Astrocyte (in vitro differentiated cells and primary cell): ENCODE data around the gene LSP1. TPM values are rescaled to one million over a fixed set of nuclear protein-coding genes. Genes with fewer than 3 reads are reported as not detected.

ENCODE experiments used
- DNase-seq: peaks from one replicate; pipeline ENCODE4 v3.0.0-alpha.2; 2010; ENCODE audit warnings: low read depth
- FAIRE-seq: peaks from 2 replicates; lab custom pipeline; 2011; peaks lifted over from hg19 to GRCh38; lab: Jason Lieb, UNC
- H2AFZ ChIP-seq: 2 replicates; pipeline ENCODE4 v1.6.0; 2012; ENCODE audit warnings: low read depth, low read length, inconsistent platforms
- H3K27ac ChIP-seq: 2 replicates; pipeline ENCODE4 v1.5.1; 2011; ENCODE audit warnings: low read depth, low read length, inconsistent platforms
- H3K27me3 ChIP-seq: 2 replicates; pipeline ENCODE4 v1.6.0; 2011; ENCODE audit warnings: low read length, inconsistent platforms; ENCODE audit not compliant: insufficient read depth
- H3K36me3 ChIP-seq: 2 replicates; pipeline ENCODE4 v1.5.1; 2011; ENCODE audit warnings: low read length, inconsistent platforms; ENCODE audit not compliant: insufficient read depth
- H3K4me1 ChIP-seq: 2 replicates; pipeline ENCODE4 v1.5.1; 2011; ENCODE audit warnings: low read length, inconsistent platforms; ENCODE audit not compliant: insufficient read depth
- H3K4me2 ChIP-seq: 2 replicates; pipeline ENCODE4 v1.6.0; 2012; ENCODE audit warnings: low read length, inconsistent platforms
- H3K4me3 ChIP-seq: 2 replicates; pipeline ENCODE4 v1.5.1; 2011; ENCODE audit warnings: low read depth, mild to moderate bottlenecking, low read length, inconsistent platforms; ENCODE audit not compliant: insufficient read depth
- H3K79me2 ChIP-seq: 2 replicates; pipeline ENCODE4 v1.6.0; 2012; ENCODE audit warnings: mild to moderate bottlenecking, low read length, inconsistent platforms; ENCODE audit not compliant: insufficient read depth
- H3K9ac ChIP-seq: 2 replicates; pipeline ENCODE4 v1.6.0; 2012; ENCODE audit warnings: mild to moderate bottlenecking, low read length, inconsistent platforms
- H3K9me3 ChIP-seq: 2 replicates; pipeline ENCODE4 v1.5.1; 2012; ENCODE audit warnings: low read depth, mild to moderate bottlenecking, low read length, inconsistent platforms; ENCODE audit not compliant: insufficient read depth
- H4K20me1 ChIP-seq: 2 replicates; pipeline ENCODE4 v1.6.0; 2012; ENCODE audit warnings: low read length, inconsistent platforms; ENCODE audit not compliant: insufficient read depth
- H3K27ac Mint-ChIP-seq: one replicate; pipeline ENCODE4 v1.8.0; 2021; ENCODE audit warnings: mild to moderate bottlenecking, mixed read lengths; ENCODE audit not compliant: unreplicated experiment
- H3K27me3 Mint-ChIP-seq: one replicate; pipeline ENCODE4 v1.8.0; 2021; ENCODE audit warnings: low read depth, mixed read lengths; ENCODE audit not compliant: unreplicated experiment
- H3K36me3 Mint-ChIP-seq: one replicate; pipeline ENCODE4 v1.8.0; 2021; ENCODE audit warnings: low read depth, mixed read lengths; ENCODE audit not compliant: unreplicated experiment
- H3K4me1 Mint-ChIP-seq: one replicate; pipeline ENCODE4 v1.8.0; 2021; ENCODE audit warnings: low read depth, mixed read lengths; ENCODE audit not compliant: unreplicated experiment
- H3K4me3 Mint-ChIP-seq: one replicate; pipeline ENCODE4 v1.8.0; 2021; ENCODE audit warnings: mild to moderate bottlenecking, moderate library complexity, mixed read lengths; ENCODE audit not compliant: unreplicated experiment
- H3K9me3 Mint-ChIP-seq: one replicate; pipeline ENCODE4 v1.8.0; 2021; ENCODE audit warnings: mild to moderate bottlenecking, mixed read lengths; ENCODE audit not compliant: unreplicated experiment
- CTCF ChIP-seq: IDR thresholded peaks from 2 replicates; pipeline ENCODE4 v1.5.1; 2011; ENCODE audit warnings: low read depth, mild to moderate bottlenecking, inconsistent platforms, low read length, moderate library complexity; ENCODE audit not compliant: insufficient read depth
- EZH2 ChIP-seq: IDR thresholded peaks from 2 replicates; pipeline ENCODE4 v1.6.1; 2012; ENCODE audit warnings: mild to moderate bottlenecking, low read length, inconsistent platforms; ENCODE audit not compliant: insufficient read depth
- total RNA-seq: library from RNA; stranded (reverse); gene quantifications from 2 replicates; pipeline ENCODE4 v1.2.1, GENCODE V29; 2021

Gene LSP1
- total RNA-seq, 1 donor from 2014 or later, result 1.3 TPM

GRCh38 chr11:1927848-1928469 is 75.1 kb downstream of the LSP1 start:
- no peak overlapping the region for H3K27ac Mint-ChIP-seq
- no peak overlapping the region for H3K4me3 Mint-ChIP-seq
- H2AFZ ChIP-seq, result no peak overlapping the region
- no peaks in the 10 kb centered on the region for H3K79me2 ChIP-seq
- no peak overlapping the region for H3K9ac ChIP-seq
- H3K9me3 Mint-ChIP-seq, result no peaks in the 10 kb centered on the region
- FAIRE-seq, result no peak
- no peak for TF ChIP-seq CTCF
- TF ChIP-seq EZH2, result no peak
- H3K4me2 ChIP-seq, result no peak overlapping the region
- H3K27me3 ChIP-seq, result no peaks in the 10 kb centered on the region
- H3K36me3 Mint-ChIP-seq, result no peaks in the 10 kb centered on the region
- H3K4me3 ChIP-seq, result no peak overlapping the region
- H3K27ac ChIP-seq, result no peak overlapping the region
- H3K36me3 ChIP-seq, result no peaks in the 10 kb centered on the region
- DNase-seq, result no peak
- no peaks in the 10 kb centered on the region for H3K4me1 Mint-ChIP-seq
- H3K4me1 ChIP-seq, result no peaks in the 10 kb centered on the region
- no peaks in the 10 kb centered on the region for H4K20me1 ChIP-seq
- H3K27me3 Mint-ChIP-seq, result peaks cover 14% of the 10 kb centered on the region
- no peaks in the 10 kb centered on the region for H3K9me3 ChIP-seq

GRCh38 chr11:1928470-1928890 is 75.6 kb downstream of the LSP1 start:
- DNase-seq, result no peak
- H3K9ac ChIP-seq, result no peak overlapping the region
- Mint-ChIP-seq H3K27ac (no peak overlapping the region), H3K27me3 (peaks cover 17% of the 10 kb centered on the region), H3K4me3 (no peak overlapping the region), H3K9me3 (no peaks in the 10 kb centered on the region), H3K36me3 (no peaks in the 10 kb centered on the region), H3K4me1 (no peaks in the 10 kb centered on the region)
- H3K36me3 ChIP-seq, result no peaks in the 10 kb centered on the region
- no peaks in the 10 kb centered on the region for H4K20me1 ChIP-seq
- H3K79me2 ChIP-seq, result no peaks in the 10 kb centered on the region
- H3K27me3 ChIP-seq, result no peaks in the 10 kb centered on the region
- no peak for FAIRE-seq
- TF ChIP-seq CTCF (no peak), EZH2 (no peak)
- H2AFZ ChIP-seq, result no peak overlapping the region
- H3K9me3 ChIP-seq, result no peaks in the 10 kb centered on the region
- H3K4me3 ChIP-seq, result no peak overlapping the region
- H3K4me1 ChIP-seq, result no peaks in the 10 kb centered on the region
- H3K4me2 ChIP-seq, result no peak overlapping the region
- no peak overlapping the region for H3K27ac ChIP-seq

DNA sequence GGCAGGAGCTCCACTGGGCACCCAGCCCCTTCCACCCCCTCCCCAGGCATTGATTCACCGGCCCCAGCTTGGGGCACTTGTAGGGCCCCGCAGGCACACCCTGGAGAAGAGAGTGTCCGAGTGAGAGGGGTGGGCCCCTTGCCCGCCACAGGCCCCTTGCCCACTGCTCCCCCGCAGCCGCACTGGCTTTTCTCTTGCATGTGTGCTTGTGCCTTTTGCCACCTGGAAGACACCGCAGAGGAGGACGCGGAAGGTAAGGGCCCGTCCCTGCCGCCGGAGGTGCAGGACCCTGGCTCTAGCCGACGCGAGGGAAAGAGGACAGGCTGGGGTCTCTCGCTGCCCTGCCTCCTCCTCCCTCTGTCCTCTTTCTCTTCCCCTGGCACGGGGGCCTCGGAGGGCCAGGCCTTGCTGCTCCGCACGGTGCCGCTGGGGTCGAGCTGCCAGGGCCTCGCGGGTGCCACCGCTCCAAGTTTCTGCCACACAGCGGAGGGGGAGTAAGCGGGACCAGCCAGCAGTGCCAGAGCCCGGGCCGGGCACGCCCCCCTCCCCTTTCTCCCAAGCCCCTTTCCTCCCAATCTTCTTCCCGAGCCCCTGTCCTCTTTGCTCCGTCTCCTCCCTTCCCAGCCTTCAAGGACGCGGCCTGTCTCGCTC is 76.1 kb downstream of the LSP1 start:
- Histone ChIP-seq H3K9me3 (no peaks in the 10 kb centered on the region), H3K4me2 (no peak overlapping the region), H3K36me3 (no peaks in the 10 kb centered on the region), H3K27ac (no peak overlapping the region), H3K4me3 (no peak overlapping the region), H3K9ac (no peak overlapping the region), H3K4me1 (no peaks in the 10 kb centered on the region), H3K27me3 (no peaks in the 10 kb centered on the region), H2AFZ (no peak overlapping the region), H4K20me1 (no peaks in the 10 kb centered on the region), H3K79me2 (no peaks in the 10 kb centered on the region)
- no peaks in the 10 kb centered on the region for H3K36me3 Mint-ChIP-seq
- peaks cover 17% of the 10 kb centered on the region for H3K27me3 Mint-ChIP-seq
- FAIRE-seq (no peak), DNase-seq (no peak)
- no peaks in the 10 kb centered on the region for H3K9me3 Mint-ChIP-seq
- H3K4me3 Mint-ChIP-seq, result no peak overlapping the region
- H3K4me1 Mint-ChIP-seq, result no peaks in the 10 kb centered on the region
- H3K27ac Mint-ChIP-seq, result no peak overlapping the region
- TF ChIP-seq CTCF (no peak), EZH2 (no peak)
